ENCODE measurements around the gene MCU. TPM values are rescaled to one million over a fixed set of nuclear protein-coding genes. Genes with fewer than 3 reads are reported as not detected.
A peak's percentile ranks its signal among the peaks of the same experiment; 100 is the strongest.

MCU gene
- total and polyA plus RNA-seq, 2 of the 4 experiments (the other 2 are of a cell fraction): 36.2 to 36.7 TPM

- H2AK5ac ChIP-seq (ENCODE audit: low read depth, low read length): no peak overlapping the region
- no peak overlapping the region; the same call in 2 of the 3 replicates for H2BK15ac ChIP-seq (ENCODE audit: low read depth, low read length)
- DNase-seq: no peak
- peaks cover 2% of the 10 kb centered on the region; the same call in 1 of the 2 replicates for H3K4me1 ChIP-seq (ENCODE audit: control insufficient read depth, insufficient read depth, low read length)
- in situ Hi-C loops (cut with MboI; ENCODE audit: low sequenced_read_pairs): no loop called here
- H3K27me3 ChIP-seq (ENCODE audit: control insufficient read depth, insufficient read depth, low read length): no peaks in the 10 kb centered on the region
- H4K20me1 ChIP-seq (ENCODE audit: insufficient read depth, low read length): 0 out of 2 replicates have a peak, but pooled peaks cover 6% of the 10 kb centered on the region
- H4K5ac ChIP-seq (ENCODE audit: low read depth, low read length): no peak overlapping the region
- peak overlapping the region; percentile 11; the same call in 1 of the 2 replicates for H3K18ac ChIP-seq (ENCODE audit: low read depth, low read length)
- peak overlapping the region; percentile 73 for H3K4me2 ChIP-seq (ENCODE audit: low read depth, low read length)
- intact Hi-C loops (cut with micrococcal nuclease): no loop called here
- H3K4me3 ChIP-seq (ENCODE audit: insufficient read depth, low read depth, low read length): no peak overlapping the region
- no peak overlapping the region for H3K4ac ChIP-seq (ENCODE audit: low read depth, low read length)
- no peak for ATAC-seq (ENCODE audit: low read depth)
- no TSS peak for BruUV-seq (replicated peaks)
- H4K91ac ChIP-seq (ENCODE audit: insufficient read depth, low read depth, low read length): no peak overlapping the region
- no peak overlapping the region for H2AFZ ChIP-seq (replicated peaks; ENCODE audit: low read length, poor library complexity)
- no peak overlapping the region for H3K9ac ChIP-seq (ENCODE audit: low read depth, low read length)
- no peak overlapping the region for H2AK9ac ChIP-seq (replicated peaks; ENCODE audit: low read depth, low read length, poor library complexity)
- dilution Hi-C loops (cut with HindIII; ENCODE audit: low sequenced_read_pairs, unreplicated experiment): no loop called here
- no peak overlapping the region for H2BK20ac ChIP-seq (ENCODE audit: low read depth, low read length)
- 0 out of 2 replicates have a peak, but pooled peaks cover 2% of the 10 kb centered on the region for H3K36me3 ChIP-seq (ENCODE audit: control insufficient read depth, insufficient read depth, low read length)
- H3K56ac ChIP-seq (ENCODE audit: extremely low read depth, insufficient read depth, low read length): no peak overlapping the region
- H3K9me3 ChIP-seq (ENCODE audit: control insufficient read depth, insufficient read depth, low read length): no peaks in the 10 kb centered on the region
- TF ChIP-seq CTCF (conservative IDR thresholded peaks at IDR 0.05; ENCODE audit: low read depth, low read length) (no peak), USF2 (IDR thresholded peaks at IDR 0.05; ENCODE audit: low read depth, low read length) (no peak), BHLHE40 (IDR thresholded peaks at IDR 0.05; ENCODE audit: low read depth, low read length) (no peak), POLR2A (IDR thresholded peaks at IDR 0.05; ENCODE audit: low read depth, low read length) (no peak), MAZ (IDR thresholded peaks at IDR 0.05; ENCODE audit: borderline replicate concordance, low read depth, low read length) (no peak), ELK1 (IDR thresholded peaks at IDR 0.05; ENCODE audit: borderline replicate concordance, low read depth, low read length) (no peak), RCOR1 (IDR thresholded peaks at IDR 0.05; ENCODE audit: insufficient replicate concordance, low read length) (no peak), MAFK (IDR thresholded peaks at IDR 0.05; ENCODE audit: low read depth, low read length) (no peak), FOS (IDR thresholded peaks at IDR 0.05; ENCODE audit: low read depth, low read length) (no peak), NFE2L2 (IDR thresholded peaks at IDR 0.05; ENCODE audit: low read depth, low read length) (no peak), RFX5 (IDR thresholded peaks at IDR 0.05; ENCODE audit: low read depth, low read length) (no peak), MXI1 (IDR thresholded peaks at IDR 0.05; ENCODE audit: borderline replicate concordance, low read depth, low read length) (no peak), CHD1 (IDR thresholded peaks at IDR 0.05; ENCODE audit: low read depth, low read length) (no peak), SMC3 (IDR thresholded peaks at IDR 0.05; ENCODE audit: low read depth, low read length) (no peak), CEBPB (IDR thresholded peaks at IDR 0.05; ENCODE audit: low read depth, low read length) (no peak), RAD21 (IDR thresholded peaks at IDR 0.05; ENCODE audit: low read length) (no peak)
- 0 out of 2 replicates have a peak, but pooled peaks cover 3% of the 10 kb centered on the region for H3K9me1 ChIP-seq (ENCODE audit: insufficient read depth, low read length)
- CTCF ChIA-PET: interaction anchor here (0.6 kb wide), 1 partner anchor 311 kb away, joined by 3 read pairs; no protein-coding TSS in a partner anchor
- POLR2A ChIA-PET (ENCODE audit: unreplicated experiment): interaction anchor here (1.0 kb wide), 1 partner anchor 29 kb away, joined by 3 read pairs; no protein-coding TSS in a partner anchor
- H3K79me1 ChIP-seq (ENCODE audit: low read depth in 1 of 2, low read length in 2 of 2): peaks cover 21 to 40% of the 10 kb centered on the region in 2 experiments; a peak in 3 of 4 replicates
- peak overlapping the region; percentile 71 for H2BK5ac ChIP-seq (ENCODE audit: low read depth, low read length, poor library complexity, severe bottlenecking)
- H3K14ac ChIP-seq (replicated peaks; ENCODE audit: low read depth, low read length): 0 out of 2 replicates have a peak overlapping the region, but pooled peaks have one; percentile 50
- H2BK120ac ChIP-seq (ENCODE audit: low read depth, low read length): 0 out of 2 replicates have a peak overlapping the region, but pooled peaks have one; percentile 6
- H3K23ac ChIP-seq (ENCODE audit: low read depth, low read length): no peak overlapping the region
- no peak overlapping the region for H3K27ac ChIP-seq (ENCODE audit: insufficient read depth, low read length)
- no peak overlapping the region for H4K8ac ChIP-seq (ENCODE audit: low read depth in 2 of 2, low read length in 2 of 2)
- no CpG with 5 or more reads among the region's 1 CpG for WGBS, 2 experiments (ENCODE audit: extremely low coverage in 2 of 2, insufficient read length in 1 of 2)
Measured at GRCh38 chr10:72812415-72812752, 120.4 kb downstream of the MCU start.

Data from IMR-90 (cell line).